ENCODE measurements around the gene SMO.

The SMO gene

GRCh38 chr7:129188372-129188891, at the start of gene SMO:
Gene SMO, plus strand, starts transcription at chr7:129188633. Its CDS starts 519 bp downstream, at chr7:129189152.
- DNase-seq = no peak

GRCh38 chr7:129143724-129144094, 44.7 kb upstream of the SMO start:
- no peak for DNase-seq

- peak; percentile 50 for DNase-seq
Observed at GRCh38 chr7:129144095-129144833, 44.2 kb upstream of the SMO start, which contains the start of gene TSPAN33. Gene TSPAN33, plus strand, starts transcription at chr7:129144707. Its CDS starts 274 bp downstream, at chr7:129144981.

GRCh38 chr7:129144834-129145668, 43.4 kb upstream of the SMO start:
- DNase-seq = no peak

- DNase-seq = no peak
Observed at GRCh38 chr7:129146237-129146979, 42.0 kb upstream of the SMO start.

- DNase-seq = no peak
Observed at GRCh38 chr7:129147731-129148130, 40.7 kb upstream of the SMO start.

GRCh38 chr7:129149511-129149910, 38.9 kb upstream of the SMO start:
- DNase-seq = no peak

GRCh38 chr7:129150199-129150996, 38.0 kb upstream of the SMO start:
- DNase-seq = no peak

- no peak for DNase-seq
Observed at GRCh38 chr7:129157651-129158050, 30.8 kb upstream of the SMO start.

- DNase-seq = no peak
Observed at GRCh38 chr7:129159539-129159938, 28.9 kb upstream of the SMO start.

- no peak for DNase-seq
Observed at GRCh38 chr7:129160161-129160905, 28.1 kb upstream of the SMO start.

GRCh38 chr7:129161524-129162225, 26.8 kb upstream of the SMO start:
- no peak for DNase-seq

GRCh38 chr7:129162732-129163131, 25.7 kb upstream of the SMO start:
- DNase-seq = no peak

- no peak for DNase-seq
Observed at GRCh38 chr7:129163875-129164544, 24.4 kb upstream of the SMO start.

GRCh38 chr7:129166745-129167144, 21.7 kb upstream of the SMO start:
- no peak for DNase-seq

- DNase-seq = no peak
Observed at GRCh38 chr7:129167817-129168216, 20.6 kb upstream of the SMO start.

- no peak for DNase-seq
Observed at GRCh38 chr7:129168231-129169021, 20.0 kb upstream of the SMO start.

- no peak for DNase-seq
Observed at GRCh38 chr7:129169171-129169671, 19.2 kb upstream of the SMO start.

Measured in activated CD4-positive, alpha-beta T cell treated with anti-CD3 and anti-CD28 coated beads for 1 hour (primary cell).